H9 (cell line): Measurements from ENCODE around the gene CC2D2B. TPM values are rescaled to one million over a fixed set of nuclear protein-coding genes. Genes with fewer than 3 reads are reported as not detected.
A peak's percentile ranks its signal among the peaks of the same experiment; 100 is the strongest.

ENCODE experiments used
- DNase-seq: peaks from one replicate; pipeline ENCODE4 v3.0.0-alpha.2; 2017
- H2AFZ ChIP-seq: one replicate; pipeline ENCODE4 v1.6.1; 2013; ENCODE audit warnings: mild to moderate bottlenecking, low read length, control low read depth, moderate library complexity
- H2AK5ac ChIP-seq: 2 replicates; pipeline ENCODE4 v1.6.1; 2013; ENCODE audit warnings: low read length, control low read depth, mixed read lengths; ENCODE audit not compliant: insufficient read length
- H2BK120ac ChIP-seq: one replicate; pipeline ENCODE4 v1.6.1; 2013; ENCODE audit warnings: low read depth, mild to moderate bottlenecking, low read length, control low read depth, inconsistent platforms; ENCODE audit not compliant: poor library complexity, severe bottlenecking
- H2BK12ac ChIP-seq: 2 replicates; pipeline ENCODE4 v1.6.1; 2013; ENCODE audit warnings: low read length, control low read depth, mixed read lengths, low read depth; ENCODE audit not compliant: insufficient read length
- H2BK15ac ChIP-seq: 2 replicates; pipeline ENCODE4 v1.6.1; 2013; ENCODE audit warnings: low read depth, low read length, control low read depth
- H2BK20ac ChIP-seq: one replicate; pipeline ENCODE4 v1.6.1; 2013; ENCODE audit warnings: low read depth, mild to moderate bottlenecking, low read length, control low read depth, inconsistent platforms; ENCODE audit not compliant: poor library complexity, severe bottlenecking
- H2BK5ac ChIP-seq: 2 replicates; pipeline ENCODE4 v1.6.1; 2013; ENCODE audit warnings: low read length, control low read depth, mixed read lengths; ENCODE audit not compliant: insufficient read length
- H3K14ac ChIP-seq: 2 replicates; pipeline ENCODE4 v1.6.1; 2013; ENCODE audit warnings: low read length, control low read depth; ENCODE audit not compliant: insufficient read depth
- H3K18ac ChIP-seq: 2 replicates; pipeline ENCODE4 v1.6.1; 2013; ENCODE audit warnings: low read depth, mild to moderate bottlenecking, mixed read lengths, low read length, control low read depth; ENCODE audit not compliant: insufficient read length
- H3K23ac ChIP-seq: 2 replicates; pipeline ENCODE4 v1.6.1; 2013; ENCODE audit warnings: low read length, control low read depth, mixed read lengths, low read depth; ENCODE audit not compliant: insufficient read length
- H3K23me2 ChIP-seq: 2 replicates; pipeline ENCODE4 v1.6.1; 2013; ENCODE audit warnings: low read depth, mild to moderate bottlenecking, mixed read lengths, low read length, control low read depth; ENCODE audit not compliant: insufficient read length, poor library complexity, severe bottlenecking
- H3K27ac ChIP-seq: 2 replicates; pipeline ENCODE4 v1.5.1; 2013; ENCODE audit warnings: low read length, control low read depth, mixed read lengths, low read depth; ENCODE audit not compliant: insufficient read length
- H3K27me3 ChIP-seq: 2 replicates; pipeline ENCODE4 v1.6.1; 2013; ENCODE audit warnings: low read length, control low read depth, inconsistent platforms; ENCODE audit not compliant: insufficient read depth
- H3K4ac ChIP-seq: 2 replicates; pipeline ENCODE4 v1.6.1; 2013; ENCODE audit warnings: low read depth, mild to moderate bottlenecking, control low read depth, inconsistent platforms, low read length, moderate library complexity
- H3K4me1 ChIP-seq: 2 replicates; pipeline ENCODE4 v1.6.1; 2013; ENCODE audit warnings: low read length, control low read depth, inconsistent platforms; ENCODE audit not compliant: insufficient read depth
- H3K4me2 ChIP-seq: 2 replicates; pipeline ENCODE4 v1.6.1; 2013; ENCODE audit warnings: low read length, control low read depth, mixed read lengths; ENCODE audit not compliant: insufficient read length, insufficient read depth
- H3K56ac ChIP-seq: 2 replicates; pipeline ENCODE4 v1.6.1; 2013; ENCODE audit warnings: low read depth, mild to moderate bottlenecking, mixed read lengths, low read length, control low read depth; ENCODE audit not compliant: insufficient read length
- H3K79me1 ChIP-seq: 2 replicates; pipeline ENCODE4 v1.6.1; 2013; ENCODE audit warnings: low read depth, mild to moderate bottlenecking, moderate library complexity, low read length, control low read depth, inconsistent platforms; ENCODE audit not compliant: insufficient read depth, poor library complexity, severe bottlenecking
- H3K79me2 ChIP-seq: 2 replicates; pipeline ENCODE4 v1.6.1; 2013; ENCODE audit warnings: low read length, control low read depth, inconsistent platforms; ENCODE audit not compliant: insufficient read depth
- H3K9ac ChIP-seq: 2 replicates; pipeline ENCODE4 v1.6.1; 2013; ENCODE audit warnings: low read length, control low read depth, mixed read lengths; ENCODE audit not compliant: insufficient read length; ENCODE audit errors: extremely low read depth
- H3K9me3 ChIP-seq: one replicate; pipeline ENCODE4 v1.6.1; 2013; ENCODE audit warnings: low read depth, low read length, inconsistent platforms; ENCODE audit not compliant: control insufficient read depth
- H3T11ph ChIP-seq: one replicate; pipeline ENCODE4 v1.6.1; 2013; ENCODE audit warnings: mild to moderate bottlenecking, low read length, control low read depth, inconsistent platforms
- H4K20me1 ChIP-seq: one replicate; pipeline ENCODE4 v1.6.1; 2013; ENCODE audit not compliant: control insufficient read depth, insufficient read length, insufficient read depth
- H4K5ac ChIP-seq: 2 replicates; pipeline ENCODE4 v1.6.1; 2013; ENCODE audit warnings: low read depth, mild to moderate bottlenecking, mixed read lengths, low read length, control low read depth; ENCODE audit not compliant: insufficient read length
- H4K8ac ChIP-seq: replicated peaks from 2 replicates; pipeline ENCODE4 v1.6.1; 2013; ENCODE audit warnings: low read length, control low read depth, mixed read lengths, low read depth; ENCODE audit not compliant: insufficient read length
- H4K91ac ChIP-seq: 2 replicates; pipeline ENCODE4 v1.6.1; 2013; ENCODE audit warnings: low read depth, mild to moderate bottlenecking, moderate library complexity, mixed read lengths, low read length, control low read depth; ENCODE audit not compliant: insufficient read length
- H3K27ac Mint-ChIP-seq, 3 experiments: 2 replicates in 2 of 3; 3 replicates in 1 of 3; pipeline ENCODE4 v1.8.0; 2020 to 2021; ENCODE audit warnings: mixed read lengths in 3 of 3, mild to moderate bottlenecking in 1 of 3, moderate library complexity in 1 of 3
- H3K27me3 Mint-ChIP-seq: 2 replicates; pipeline ENCODE4 v1.8.0; 2021; ENCODE audit warnings: low read depth, mild to moderate bottlenecking, moderate library complexity, mixed read lengths
- H3K36me3 Mint-ChIP-seq, 3 experiments: 2 replicates in 2 of 3; 3 replicates in 1 of 3; pipeline ENCODE4 v1.8.0; 2020 to 2021; ENCODE audit warnings: low read depth in 3 of 3, mixed read lengths in 3 of 3; ENCODE audit not compliant: insufficient read depth in 1 of 3
- H3K4me1 Mint-ChIP-seq, 2 experiments: 2 replicates each; pipeline ENCODE4 v1.8.0; 2020; ENCODE audit warnings: mixed read lengths in 2 of 2
- H3K4me3 Mint-ChIP-seq, 2 experiments: 2 replicates in 1 of 2; 3 replicates in 1 of 2; pipeline ENCODE4 v1.8.0; 2020 to 2021; ENCODE audit warnings: mild to moderate bottlenecking in 2 of 2, mixed read lengths in 2 of 2, moderate library complexity in 1 of 2
- H3K9me3 Mint-ChIP-seq, 2 experiments: 2 replicates in 1 of 2; 3 replicates in 1 of 2; pipeline ENCODE4 v1.8.0; 2020; ENCODE audit warnings: mild to moderate bottlenecking in 2 of 2, mixed read lengths in 2 of 2, moderate library complexity in 1 of 2
- WGBS: extraction: QIAGEN DNeasy Blood & Tissue Kit; methylation state at CpG from one replicate; pipeline ENCODE4 v1.1.7; 2013; ENCODE audit warnings: missing lambda C conversion rate, low lambda C conversion rate, mixed read lengths; ENCODE audit not compliant: insufficient read length; ENCODE audit errors: extremely low coverage; 5-methylcytosine and 5-hydroxymethylcytosine counted together
- total RNA-seq: library from RNA; stranded (reverse); gene quantifications from 2 replicates; pipeline ENCODE4 v1.2.1, GENCODE V29; 2021
- TF ChIP-seq, protein P1 (sequence below): fragments of 200-600 bp; sonication (generic); conservative IDR thresholded peaks from 3 replicates; pipeline ENCODE4 v1.8.0; 2021; ENCODE audit warnings: antibody characterized with exemption, mild to moderate bottlenecking

CC2D2B gene
- total RNA-seq, 1 experiment from 2014 or later, result 0.72 TPM

GRCh38 chr10:95906677-95907455, 909 bp upstream of the CC2D2B start:
- no peak overlapping the region for H4K5ac ChIP-seq
- H3K4me1 Mint-ChIP-seq, result peaks cover 7 to 8% of the 10 kb centered on the region in 2 experiments
- 0 out of 2 replicates have a peak overlapping the region, but pooled peaks have one; percentile 62 for H3K14ac ChIP-seq
- no peak overlapping the region for H2BK5ac ChIP-seq
- H3K27ac ChIP-seq, result no peak overlapping the region
- H2AK5ac ChIP-seq, result no peak overlapping the region
- H3K23me2 ChIP-seq, result peaks cover 7% of the 10 kb centered on the region
- no peak overlapping the region for H3K56ac ChIP-seq
- peak overlapping the region; percentile 52 for H3K9ac ChIP-seq
- no peak overlapping the region for H2BK15ac ChIP-seq
- WGBS, result no CpG with 5 or more reads among the region's 22 CpGs
- H2BK20ac ChIP-seq, result no peak overlapping the region
- no peaks in the 10 kb centered on the region for H3K27me3 ChIP-seq
- H3K4ac ChIP-seq, result no peak overlapping the region
- TF ChIP-seq, protein P1, sequence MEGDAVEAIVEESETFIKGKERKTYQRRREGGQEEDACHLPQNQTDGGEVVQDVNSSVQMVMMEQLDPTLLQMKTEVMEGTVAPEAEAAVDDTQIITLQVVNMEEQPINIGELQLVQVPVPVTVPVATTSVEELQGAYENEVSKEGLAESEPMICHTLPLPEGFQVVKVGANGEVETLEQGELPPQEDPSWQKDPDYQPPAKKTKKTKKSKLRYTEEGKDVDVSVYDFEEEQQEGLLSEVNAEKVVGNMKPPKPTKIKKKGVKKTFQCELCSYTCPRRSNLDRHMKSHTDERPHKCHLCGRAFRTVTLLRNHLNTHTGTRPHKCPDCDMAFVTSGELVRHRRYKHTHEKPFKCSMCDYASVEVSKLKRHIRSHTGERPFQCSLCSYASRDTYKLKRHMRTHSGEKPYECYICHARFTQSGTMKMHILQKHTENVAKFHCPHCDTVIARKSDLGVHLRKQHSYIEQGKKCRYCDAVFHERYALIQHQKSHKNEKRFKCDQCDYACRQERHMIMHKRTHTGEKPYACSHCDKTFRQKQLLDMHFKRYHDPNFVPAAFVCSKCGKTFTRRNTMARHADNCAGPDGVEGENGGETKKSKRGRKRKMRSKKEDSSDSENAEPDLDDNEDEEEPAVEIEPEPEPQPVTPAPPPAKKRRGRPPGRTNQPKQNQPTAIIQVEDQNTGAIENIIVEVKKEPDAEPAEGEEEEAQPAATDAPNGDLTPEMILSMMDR, result peak; percentile 13; the same call in 1 of the 3 replicates
- H3K36me3 Mint-ChIP-seq, result peaks cover 6 to 10% (median 7%) of the 10 kb centered on the region in 3 experiments; a peak in 6 of 7 replicates
- no peak overlapping the region for H2BK120ac ChIP-seq
- H3K9me3 ChIP-seq, result no peaks in the 10 kb centered on the region
- no peaks in the 10 kb centered on the region for H3K9me3 Mint-ChIP-seq
- no peak overlapping the region for H3K23ac ChIP-seq
- H4K20me1 ChIP-seq, result no peaks in the 10 kb centered on the region
- H3K18ac ChIP-seq, result no peak overlapping the region
- H3K79me2 ChIP-seq, result no peaks in the 10 kb centered on the region
- H4K91ac ChIP-seq, result no peak overlapping the region
- H3K27ac Mint-ChIP-seq, result no peak overlapping the region
- peak overlapping the region; percentile 76 for H3K4me2 ChIP-seq
- no peaks in the 10 kb centered on the region for H3K79me1 ChIP-seq
- H2BK12ac ChIP-seq, result no peak overlapping the region
- DNase-seq, result peak; percentile 39
- peak overlapping the region; percentile 89 to 95 for H3K4me3 Mint-ChIP-seq
- H3K27me3 Mint-ChIP-seq, result no peaks in the 10 kb centered on the region; the same call in 1 of the 2 replicates
- H4K8ac ChIP-seq, result no peak overlapping the region
- H3K4me1 ChIP-seq, result no peaks in the 10 kb centered on the region
- no peak overlapping the region for H3T11ph ChIP-seq
- H2AFZ ChIP-seq, result no peak overlapping the region
